Subcutaneous abdominal adipose tissue (tissue), 5 donors: ENCODE data around the gene TMED10.

Experiments used
- H3K27ac ChIP-seq: one replicate; pipeline ENCODE4 v1.7.0; 2013; ENCODE audit warnings: low read depth, mild to moderate bottlenecking, inconsistent platforms, low read length, moderate library complexity
- H3K27me3 ChIP-seq, 5 donors: one replicate each; pipeline ENCODE4 v1.7.0; 2013; ENCODE audit warnings: low read length in 5 of 5, inconsistent platforms in 1 of 5; ENCODE audit not compliant: control insufficient read depth in 5 of 5, insufficient read depth in 4 of 5
- H3K36me3 ChIP-seq, 5 donors: one replicate each; pipeline ENCODE4 v1.7.0; 2013; ENCODE audit warnings: low read length in 5 of 5; ENCODE audit not compliant: control insufficient read depth in 5 of 5, insufficient read depth in 5 of 5
- H3K4me1 ChIP-seq, 5 donors: one replicate each; pipeline ENCODE4 v1.7.0; 2013; ENCODE audit warnings: low read length in 5 of 5, mild to moderate bottlenecking in 3 of 5, moderate library complexity in 1 of 5; ENCODE audit not compliant: control insufficient read depth in 5 of 5, insufficient read depth in 5 of 5
- H3K4me3 ChIP-seq, 5 donors: one replicate each; pipeline ENCODE4 v1.7.0; 2013; ENCODE audit warnings: low read length in 5 of 5, low read depth in 1 of 5
- H3K9ac ChIP-seq, 5 donors: one replicate each; pipeline ENCODE4 v1.7.0; 2013; ENCODE audit warnings: low read length in 5 of 5, mild to moderate bottlenecking in 4 of 5, moderate library complexity in 3 of 5
- H3K9me3 ChIP-seq, 5 donors: one replicate each; pipeline ENCODE4 v1.7.0; 2013; ENCODE audit warnings: low read length in 5 of 5; ENCODE audit not compliant: control insufficient read depth in 5 of 5
- donor health status: healthy.
- donor health status: healthy.
- donor health status: healthy.
- donor health status: healthy.
- donor health status: healthy.

TMED10 gene

GRCh38 chr14:75196468-75196867 lies 20.1 kb upstream of the TMED10 start:
- Histone ChIP-seq H3K4me3 (no peak overlapping the region), H3K27ac (no peak overlapping the region), H3K36me3 (no peaks in the 10 kb centered on the region), H3K9me3 (no peaks in the 10 kb centered on the region), H3K9ac (no peak overlapping the region), H3K4me1 (peaks cover 2 to 13% (median 8%) of the 10 kb centered on the region in 5 donors), H3K27me3 (no peaks in the 10 kb centered on the region)

- H3K4me3 ChIP-seq: no peak overlapping the region
- H3K36me3 ChIP-seq: no peaks in the 10 kb centered on the region
- H3K9ac ChIP-seq: no peak overlapping the region
- no peaks in the 10 kb centered on the region for H3K9me3 ChIP-seq
- peaks cover 2 to 13% (median 8%) of the 10 kb centered on the region in 5 donors for H3K4me1 ChIP-seq
- no peak overlapping the region for H3K27ac ChIP-seq
- no peaks in the 10 kb centered on the region for H3K27me3 ChIP-seq
These were observed 19.7 kb upstream of the TMED10 start for GRCh38 chr14:75196064-75196463.

- Histone ChIP-seq H3K36me3 (no peaks in the 10 kb centered on the region), H3K27me3 (no peaks in the 10 kb centered on the region), H3K9me3 (no peaks in the 10 kb centered on the region), H3K4me1 (peaks cover 0 to 3% (median 2%) of the 10 kb centered on the region in 5 donors), H3K4me3 (no peak overlapping the region), H3K27ac (no peak overlapping the region), H3K9ac (no peak overlapping the region)
These were observed 14.7 kb upstream of the TMED10 start for GRCh38 chr14:75191100-75191499.

GRCh38 chr14:75190023-75190422 lies 13.6 kb upstream of the TMED10 start:
- Histone ChIP-seq H3K9ac (no peak overlapping the region), H3K27me3 (no peaks in the 10 kb centered on the region), H3K9me3 (no peaks in the 10 kb centered on the region), H3K4me3 (no peak overlapping the region), H3K4me1 (peaks cover 0 to 3% (median 3%) of the 10 kb centered on the region in 5 donors), H3K27ac (no peak overlapping the region), H3K36me3 (no peaks in the 10 kb centered on the region)

- Histone ChIP-seq H3K36me3 (no peaks in the 10 kb centered on the region), H3K27me3 (no peaks in the 10 kb centered on the region), H3K9ac (no peak overlapping the region), H3K4me1 (peaks cover 2 to 14% (median 8%) of the 10 kb centered on the region in 5 donors), H3K4me3 (no peak overlapping the region), H3K9me3 (no peaks in the 10 kb centered on the region), H3K27ac (no peak overlapping the region)
These were observed 12.3 kb upstream of the TMED10 start for GRCh38 chr14:75188520-75189268.

GRCh38 chr14:75188086-75188485 lies 11.7 kb upstream of the TMED10 start:
- Histone ChIP-seq H3K36me3 (no peaks in the 10 kb centered on the region), H3K27ac (no peak overlapping the region), H3K9me3 (no peaks in the 10 kb centered on the region)

GRCh38 chr14:75186953-75187352 lies 10.5 kb upstream of the TMED10 start:
- H3K9ac ChIP-seq: no peak overlapping the region
- H3K4me3 ChIP-seq: no peak overlapping the region
- H3K27me3 ChIP-seq: no peaks in the 10 kb centered on the region
- peaks cover 4 to 32% (median 25%) of the 10 kb centered on the region in 5 donors for H3K4me1 ChIP-seq
- no peaks in the 10 kb centered on the region for H3K9me3 ChIP-seq
- H3K27ac ChIP-seq: no peak overlapping the region
- H3K36me3 ChIP-seq: no peaks in the 10 kb centered on the region

More at GRCh38 chr14:75188086-75188485, 11.7 kb upstream of the TMED10 start:
- Histone ChIP-seq H3K4me1 (peaks cover 4 to 20% (median 13%) of the 10 kb centered on the region in 5 donors), H3K27me3 (no peaks in the 10 kb centered on the region), H3K4me3 (no peak overlapping the region), H3K9ac (no peak overlapping the region)

- Histone ChIP-seq H3K4me3 (no peak overlapping the region), H3K9ac (no peak overlapping the region), H3K27me3 (no peaks in the 10 kb centered on the region), H3K27ac (no peak overlapping the region), H3K9me3 (no peaks in the 10 kb centered on the region), H3K36me3 (no peaks in the 10 kb centered on the region), H3K4me1 (peaks cover 4 to 43% (median 36%) of the 10 kb centered on the region in 5 donors)
These were observed 9.0 kb upstream of the TMED10 start for GRCh38 chr14:75185251-75186040.

- Histone ChIP-seq H3K4me3 (no peak overlapping the region), H3K4me1 (peaks cover 4 to 43% (median 36%) of the 10 kb centered on the region in 5 donors), H3K27ac (no peak overlapping the region), H3K27me3 (no peaks in the 10 kb centered on the region), H3K9me3 (no peaks in the 10 kb centered on the region), H3K9ac (no peak overlapping the region), H3K36me3 (no peaks in the 10 kb centered on the region)
These were observed 8.1 kb upstream of the TMED10 start for GRCh38 chr14:75184492-75184891.

- Histone ChIP-seq H3K27me3 (no peaks in the 10 kb centered on the region), H3K9ac (no peak overlapping the region), H3K27ac (no peak overlapping the region), H3K4me3 (no peak overlapping the region), H3K9me3 (no peaks in the 10 kb centered on the region), H3K36me3 (no peaks in the 10 kb centered on the region), H3K4me1 (peaks cover 4 to 43% (median 33%) of the 10 kb centered on the region in 5 donors)
These were observed 7.6 kb upstream of the TMED10 start for GRCh38 chr14:75184039-75184438.
